HL-60 (cell line): ENCODE measurements around the gene PHF5A.
"Not testable (repeated sequence)": the region's sequence is repeated elsewhere in the genome, so short reads cannot be mapped to it uniquely, and the experiment has no call there.

Source experiments
- CTCF ChIP-seq: IDR thresholded peaks from one replicate; pipeline ENCODE4 v1.5.1; 2011; ENCODE audit warnings: low read length, control low read depth, inconsistent platforms; ENCODE audit not compliant: insufficient read depth
- GABPA ChIP-seq: IDR thresholded peaks from 2 replicates; pipeline ENCODE4 v1.6.1; 2012; ENCODE audit warnings: low read depth
- POLR2AphosphoS5 ChIP-seq: IDR thresholded peaks from 2 replicates; pipeline ENCODE4 v1.6.1; 2012; ENCODE audit warnings: low read depth
- TF ChIP-seq, protein P1 (sequence below): IDR thresholded peaks from 2 replicates; pipeline ENCODE4 v1.6.1; 2012; ENCODE audit warnings: low read depth; ENCODE audit not compliant: insufficient replicate concordance

DNA sequence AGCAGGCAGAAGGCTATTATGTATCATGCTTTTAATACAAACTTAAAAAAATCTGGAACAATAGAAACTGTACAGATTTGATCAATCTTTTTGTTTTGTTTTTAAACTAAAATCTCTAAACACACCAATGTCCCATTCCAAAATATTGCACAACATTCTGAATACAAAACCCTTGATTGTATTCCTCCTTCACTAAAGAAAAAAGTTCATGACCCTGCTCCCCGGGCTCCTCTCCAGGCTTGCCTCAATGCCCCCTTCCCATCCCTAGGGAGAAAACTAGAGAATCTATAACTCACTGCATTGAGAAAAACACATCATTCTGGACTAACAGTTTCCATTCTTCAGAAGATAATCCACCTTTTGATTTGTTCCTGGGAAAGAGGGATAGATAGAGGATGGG lies 35.0 kb downstream of the PHF5A start:
- not testable (repeated sequence) for TF ChIP-seq CTCF, POLR2AphosphoS5, GABPA
- TF ChIP-seq, protein P1, sequence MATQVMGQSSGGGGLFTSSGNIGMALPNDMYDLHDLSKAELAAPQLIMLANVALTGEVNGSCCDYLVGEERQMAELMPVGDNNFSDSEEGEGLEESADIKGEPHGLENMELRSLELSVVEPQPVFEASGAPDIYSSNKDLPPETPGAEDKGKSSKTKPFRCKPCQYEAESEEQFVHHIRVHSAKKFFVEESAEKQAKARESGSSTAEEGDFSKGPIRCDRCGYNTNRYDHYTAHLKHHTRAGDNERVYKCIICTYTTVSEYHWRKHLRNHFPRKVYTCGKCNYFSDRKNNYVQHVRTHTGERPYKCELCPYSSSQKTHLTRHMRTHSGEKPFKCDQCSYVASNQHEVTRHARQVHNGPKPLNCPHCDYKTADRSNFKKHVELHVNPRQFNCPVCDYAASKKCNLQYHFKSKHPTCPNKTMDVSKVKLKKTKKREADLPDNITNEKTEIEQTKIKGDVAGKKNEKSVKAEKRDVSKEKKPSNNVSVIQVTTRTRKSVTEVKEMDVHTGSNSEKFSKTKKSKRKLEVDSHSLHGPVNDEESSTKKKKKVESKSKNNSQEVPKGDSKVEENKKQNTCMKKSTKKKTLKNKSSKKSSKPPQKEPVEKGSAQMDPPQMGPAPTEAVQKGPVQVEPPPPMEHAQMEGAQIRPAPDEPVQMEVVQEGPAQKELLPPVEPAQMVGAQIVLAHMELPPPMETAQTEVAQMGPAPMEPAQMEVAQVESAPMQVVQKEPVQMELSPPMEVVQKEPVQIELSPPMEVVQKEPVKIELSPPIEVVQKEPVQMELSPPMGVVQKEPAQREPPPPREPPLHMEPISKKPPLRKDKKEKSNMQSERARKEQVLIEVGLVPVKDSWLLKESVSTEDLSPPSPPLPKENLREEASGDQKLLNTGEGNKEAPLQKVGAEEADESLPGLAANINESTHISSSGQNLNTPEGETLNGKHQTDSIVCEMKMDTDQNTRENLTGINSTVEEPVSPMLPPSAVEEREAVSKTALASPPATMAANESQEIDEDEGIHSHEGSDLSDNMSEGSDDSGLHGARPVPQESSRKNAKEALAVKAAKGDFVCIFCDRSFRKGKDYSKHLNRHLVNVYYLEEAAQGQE, result not testable (repeated sequence)
